Gastrocnemius medialis (tissue), 4 donors: ENCODE measurements around the gene PAOX.

Source experiments
- CTCF ChIP-seq, 5 experiments: fragments of 450-650 bp in 3 of 5; fragments of 200-600 bp in 2 of 5; sonication (generic) in 2 of 5; IDR thresholded peaks in 4 of 5; conservative IDR thresholded peaks in 1 of 5; 1 replicate in 4 of 5; 2 replicates in 1 of 5; pipeline ENCODE4 v1.5.1; 2016 to 2019; ENCODE audit warnings: antibody characterized with exemption in 5 of 5, mild to moderate bottlenecking in 3 of 5, moderate library complexity in 3 of 5
- POLR2A ChIP-seq, 2 donors: fragments of 450-650 bp; IDR thresholded peaks; one replicate each; pipeline ENCODE4 v1.6.1; 2017; ENCODE audit warnings: antibody characterized with exemption in 2 of 2, mild to moderate bottlenecking in 2 of 2, moderate library complexity in 2 of 2

GRCh38 chr10:133334503-133335245, 44.4 kb upstream of the PAOX start:
- TF ChIP-seq CTCF (IDR thresholded peaks at IDR 0.05 in 4 of 5, conservative IDR thresholded peaks at IDR 0.05 in 1 of 5) (no peak), POLR2A (IDR thresholded peaks at IDR 0.05) (no peak)
